ENCODE results near the gene SH3PXD2A.
"Not testable (repeated sequence)": the region's sequence is repeated elsewhere in the genome, so short reads cannot be mapped to it uniquely, and the experiment has no call there.

The SH3PXD2A gene

GRCh38 chr10:103784089-103784488 lies 71.3 kb downstream of the SH3PXD2A start:
- Histone ChIP-seq H3K4me1 (ENCODE audit: insufficient read depth, low read length) (peaks cover 36% of the 10 kb centered on the region), H3K27ac (ENCODE audit: low read depth, low read length) (no peak overlapping the region), H3K9me3 (ENCODE audit: low read length) (no peaks in the 10 kb centered on the region), H3K4me3 (ENCODE audit: low read depth in 1 of 2, low read length in 2 of 2) (no peak overlapping the region), H3K36me3 (ENCODE audit: insufficient read depth, low read length) (no peaks in the 10 kb centered on the region), H3K9ac (ENCODE audit: low read length) (no peak overlapping the region), H3K27me3 (ENCODE audit: control insufficient read depth in 1 of 2, insufficient read depth in 2 of 2, low read length in 2 of 2) (no peaks in the 10 kb centered on the region)

GRCh38 chr10:103783681-103784080 lies 71.7 kb downstream of the SH3PXD2A start:
- Histone ChIP-seq H3K27me3 (ENCODE audit: control insufficient read depth in 1 of 2, insufficient read depth in 2 of 2, low read length in 2 of 2) (no peaks in the 10 kb centered on the region), H3K9me3 (ENCODE audit: low read length) (no peaks in the 10 kb centered on the region), H3K4me1 (ENCODE audit: insufficient read depth, low read length) (peaks cover 36% of the 10 kb centered on the region), H3K36me3 (ENCODE audit: insufficient read depth, low read length) (no peaks in the 10 kb centered on the region), H3K9ac (ENCODE audit: low read length) (no peak overlapping the region), H3K27ac (ENCODE audit: low read depth, low read length) (no peak overlapping the region), H3K4me3 (ENCODE audit: low read depth in 1 of 2, low read length in 2 of 2) (no peak overlapping the region)

- no peak overlapping the region for H3K9ac ChIP-seq (ENCODE audit: low read length)
- no peaks in the 10 kb centered on the region for H3K36me3 ChIP-seq (ENCODE audit: insufficient read depth, low read length)
- peaks cover 26% of the 10 kb centered on the region for H3K4me1 ChIP-seq (ENCODE audit: insufficient read depth, low read length)
- H3K9me3 ChIP-seq (ENCODE audit: low read length) = no peaks in the 10 kb centered on the region
- H3K4me3 ChIP-seq (ENCODE audit: low read depth in 1 of 2, low read length in 2 of 2) = no peak overlapping the region
- H3K27me3 ChIP-seq (ENCODE audit: control insufficient read depth in 1 of 2, insufficient read depth in 2 of 2, low read length in 2 of 2) = no peaks in the 10 kb centered on the region
- H3K27ac ChIP-seq (ENCODE audit: low read depth, low read length) = no peak overlapping the region
Observed at GRCh38 chr10:103781329-103782061, 73.9 kb downstream of the SH3PXD2A start.

GRCh38 chr10:103780242-103781149 lies 74.9 kb downstream of the SH3PXD2A start:
- H3K27ac ChIP-seq (ENCODE audit: low read depth, low read length) = no peak overlapping the region

GRCh38 chr10:103778358-103779139 lies 76.8 kb downstream of the SH3PXD2A start:
- Histone ChIP-seq H3K27ac (ENCODE audit: low read depth, low read length) (no peak overlapping the region), H3K4me1 (ENCODE audit: insufficient read depth, low read length) (peaks cover 13% of the 10 kb centered on the region), H3K9ac (ENCODE audit: low read length) (no peak overlapping the region), H3K4me3 (ENCODE audit: low read depth in 1 of 2, low read length in 2 of 2) (no peak overlapping the region), H3K36me3 (ENCODE audit: insufficient read depth, low read length) (no peaks in the 10 kb centered on the region), H3K27me3 (ENCODE audit: control insufficient read depth in 1 of 2, insufficient read depth in 2 of 2, low read length in 2 of 2) (no peaks in the 10 kb centered on the region), H3K9me3 (ENCODE audit: low read length) (no peaks in the 10 kb centered on the region)

More at GRCh38 chr10:103780242-103781149, 74.9 kb downstream of the SH3PXD2A start:
- H3K4me3 ChIP-seq (ENCODE audit: low read depth in 1 of 2, low read length in 2 of 2) = no peak overlapping the region
- H3K9ac ChIP-seq (ENCODE audit: low read length) = no peak overlapping the region
- H3K9me3 ChIP-seq (ENCODE audit: low read length) = no peaks in the 10 kb centered on the region
- no peaks in the 10 kb centered on the region for H3K27me3 ChIP-seq (ENCODE audit: control insufficient read depth in 1 of 2, insufficient read depth in 2 of 2, low read length in 2 of 2)
- H3K36me3 ChIP-seq (ENCODE audit: insufficient read depth, low read length) = no peaks in the 10 kb centered on the region
- peaks cover 20% of the 10 kb centered on the region for H3K4me1 ChIP-seq (ENCODE audit: insufficient read depth, low read length)

GRCh38 chr10:103776878-103777591 lies 78.3 kb downstream of the SH3PXD2A start:
- Histone ChIP-seq H3K27me3 (ENCODE audit: control insufficient read depth in 1 of 2, insufficient read depth in 2 of 2, low read length in 2 of 2) (no peaks in the 10 kb centered on the region), H3K4me3 (ENCODE audit: low read depth in 1 of 2, low read length in 2 of 2) (no peak overlapping the region), H3K4me1 (ENCODE audit: insufficient read depth, low read length) (peaks cover 13% of the 10 kb centered on the region), H3K27ac (ENCODE audit: low read depth, low read length) (no peak overlapping the region), H3K9me3 (ENCODE audit: low read length) (no peaks in the 10 kb centered on the region), H3K9ac (ENCODE audit: low read length) (no peak overlapping the region), H3K36me3 (ENCODE audit: insufficient read depth, low read length) (no peaks in the 10 kb centered on the region)

- Histone ChIP-seq H3K27me3 (ENCODE audit: control insufficient read depth in 1 of 2, insufficient read depth in 2 of 2, low read length in 2 of 2) (no peaks in the 10 kb centered on the region), H3K36me3 (ENCODE audit: insufficient read depth, low read length) (no peaks in the 10 kb centered on the region), H3K4me3 (ENCODE audit: low read depth in 1 of 2, low read length in 2 of 2) (no peak overlapping the region), H3K27ac (ENCODE audit: low read depth, low read length) (no peak overlapping the region), H3K9me3 (ENCODE audit: low read length) (no peaks in the 10 kb centered on the region), H3K4me1 (ENCODE audit: insufficient read depth, low read length) (peaks cover 17% of the 10 kb centered on the region), H3K9ac (ENCODE audit: low read length) (no peak overlapping the region)
Observed at GRCh38 chr10:103775776-103776175, 79.6 kb downstream of the SH3PXD2A start.

GRCh38 chr10:103772846-103773245 lies 82.5 kb downstream of the SH3PXD2A start:
- not testable (repeated sequence) for H3K27me3 ChIP-seq (ENCODE audit: control insufficient read depth in 1 of 2, insufficient read depth in 2 of 2, low read length in 2 of 2); H3K9me3 ChIP-seq (ENCODE audit: low read length); H3K36me3 ChIP-seq (ENCODE audit: insufficient read depth, low read length); H3K4me1 ChIP-seq (ENCODE audit: insufficient read depth, low read length)
- peak overlapping the region; percentile 35 for H3K27ac ChIP-seq (ENCODE audit: low read depth, low read length)
- H3K4me3 ChIP-seq (ENCODE audit: low read depth in 1 of 2, low read length in 2 of 2) = peak overlapping the region in 1 of 2 donors; percentile 67
- H3K9ac ChIP-seq (ENCODE audit: low read length) = peak overlapping the region; percentile 29

- H3K27me3 ChIP-seq (ENCODE audit: control insufficient read depth in 1 of 2, insufficient read depth in 2 of 2, low read length in 2 of 2) = no peaks in the 10 kb centered on the region
- no peaks in the 10 kb centered on the region for H3K9me3 ChIP-seq (ENCODE audit: low read length)
- H3K4me1 ChIP-seq (ENCODE audit: insufficient read depth, low read length) = peaks cover 8% of the 10 kb centered on the region
- H3K27ac ChIP-seq (ENCODE audit: low read depth, low read length) = peak overlapping the region; percentile 35
- peak overlapping the region; percentile 29 for H3K9ac ChIP-seq (ENCODE audit: low read length)
- no peaks in the 10 kb centered on the region for H3K36me3 ChIP-seq (ENCODE audit: insufficient read depth, low read length)
- H3K4me3 ChIP-seq (ENCODE audit: low read depth in 1 of 2, low read length in 2 of 2) = peak overlapping the region; percentile 9 to 67
Observed at GRCh38 chr10:103772096-103772845, 83.1 kb downstream of the SH3PXD2A start.

GRCh38 chr10:103770139-103770538 lies 85.2 kb downstream of the SH3PXD2A start:
- no peaks in the 10 kb centered on the region for H3K36me3 ChIP-seq (ENCODE audit: insufficient read depth, low read length)
- H3K4me3 ChIP-seq (ENCODE audit: low read depth in 1 of 2, low read length in 2 of 2) = no peak overlapping the region
- no peaks in the 10 kb centered on the region for H3K27me3 ChIP-seq (ENCODE audit: control insufficient read depth in 1 of 2, insufficient read depth in 2 of 2, low read length in 2 of 2)
- peaks cover 8% of the 10 kb centered on the region for H3K4me1 ChIP-seq (ENCODE audit: insufficient read depth, low read length)
- H3K9me3 ChIP-seq (ENCODE audit: low read length) = no peaks in the 10 kb centered on the region
- H3K9ac ChIP-seq (ENCODE audit: low read length) = no peak overlapping the region
- no peak overlapping the region for H3K27ac ChIP-seq (ENCODE audit: low read depth, low read length)

Data from muscle layer of colon (tissue), 2 donors.